HepG2 (cell line): ENCODE results near the gene FGFR1OP2. TPM values are rescaled to one million over a fixed set of nuclear protein-coding genes. Genes with fewer than 3 reads are reported as not detected.

Source experiments
- ARNT2 ChIP-seq: sonication (generic); formaldehyde crosslinking; IDR thresholded peaks from 2 replicates; pipeline ENCODE4 v1.8.0; 2022; ENCODE audit warnings: mild to moderate bottlenecking, low read depth, missing genetic modification reagents, moderate library complexity
- HNF1B ChIP-seq: sonication (generic); formaldehyde crosslinking; IDR thresholded peaks from 2 replicates; pipeline ENCODE4 v1.5.1; 2020; ENCODE audit warnings: mild to moderate bottlenecking, moderate library complexity, missing genetic modification reagents
- ONECUT2 ChIP-seq: sonication (generic); formaldehyde crosslinking; IDR thresholded peaks from 2 replicates; pipeline ENCODE4 v1.4.0; 2020; ENCODE audit warnings: missing genetic modification reagents
- ZBTB26 ChIP-seq: IDR thresholded peaks from 2 replicates; pipeline ENCODE4 v1.6.1; 2016; ENCODE audit warnings: missing compliant biosample characterization, missing genetic modification reagents, borderline replicate concordance
- ZBTB3 ChIP-seq: sonication (generic); formaldehyde crosslinking; IDR thresholded peaks from 2 replicates; pipeline ENCODE4 v1.4.0; 2020; ENCODE audit warnings: low read depth, mild to moderate bottlenecking, moderate library complexity, missing genetic modification reagents, borderline replicate concordance
- ZNF142 ChIP-seq: sonication (generic); formaldehyde crosslinking; IDR thresholded peaks from 2 replicates; pipeline ENCODE4 v1.4.0; 2020; ENCODE audit warnings: missing genetic modification reagents
- ZNF547 ChIP-seq: sonication (generic); formaldehyde crosslinking; IDR thresholded peaks from 2 replicates; pipeline ENCODE4 v1.5.1; 2020; ENCODE audit warnings: mild to moderate bottlenecking, missing genetic modification reagents
- ZNF670 ChIP-seq: sonication (generic); formaldehyde crosslinking; IDR thresholded peaks from 2 replicates; pipeline ENCODE4 v1.8.0; 2022; ENCODE audit warnings: mild to moderate bottlenecking, missing genetic modification reagents, borderline replicate concordance
- ZNF775 ChIP-seq: sonication (generic); formaldehyde crosslinking; IDR thresholded peaks from 2 replicates; pipeline ENCODE4 v1.4.0; 2020; ENCODE audit warnings: missing genetic modification reagents, mild to moderate bottlenecking, moderate library complexity, borderline replicate concordance
- ZSCAN29 ChIP-seq: sonication (generic); formaldehyde crosslinking; conservative IDR thresholded peaks from 2 replicates; pipeline ENCODE4 v1.4.0; 2020; ENCODE audit warnings: mild to moderate bottlenecking, missing genetic modification reagents
- polyA plus RNA-seq, 8 experiments: library from polyadenylated mRNA; depleted of rRNA in 3 of 8; stranded (reverse) in 7 of 8; unstranded in 1 of 8; fragments of >200 nt; fragmentation: Illumina TruSeq in 4 of 8; extraction: Trizol in 4 of 8; gene quantifications; 2 replicates each; pipeline versions ENCODE4 v1.2.1 to v1.2.3, GENCODE V29; 2011 to 2016; ENCODE audit warnings: low read depth in 4 of 8, missing spikeins in 1 of 8, mixed read lengths in 1 of 8; ENCODE audit not compliant: insufficient read depth in 1 of 8
- total RNA-seq, 5 experiments: library from RNA; depleted of rRNA; stranded (reverse); fragments of >200 nt; fragmentation: Illumina TruSeq; extraction: Trizol; gene quantifications; 2 replicates each; pipeline ENCODE4 v1.2.3, GENCODE V29; 2016; ENCODE audit warnings: low read depth in 1 of 5
- TF ChIP-seq, protein P1 (sequence below): sonication (generic); formaldehyde crosslinking; IDR thresholded peaks from 2 replicates; pipeline ENCODE4 v1.4.0; 2020; ENCODE audit warnings: missing genetic modification reagents, borderline replicate concordance
- TF ChIP-seq, protein P2 (sequence below), 2 experiments: sonication (generic) in 1 of 2; formaldehyde crosslinking in 1 of 2; IDR thresholded peaks; 2 replicates each; pipeline versions ENCODE4 v1.4.0 to v1.6.1; 2018 to 2020; ENCODE audit warnings: missing genetic modification reagents in 2 of 2, borderline replicate concordance in 1 of 2, low read depth in 1 of 2, mild to moderate bottlenecking in 1 of 2, missing biosample characterization in 1 of 2

FGFR1OP2 gene
- total and polyA plus RNA-seq, 2 of the 13 experiments (the other 11 are each of a cell fraction or from before 2014, with no cell fraction given) = 18.3 to 38.1 TPM

- TF ChIP-seq ZNF142 (CRISPR knock-in tag) (no peak), ONECUT2 (CRISPR knock-in tag) (no peak), ARNT2 (CRISPR knock-in tag) (no peak), ZNF547 (no peak), ZNF670 (CRISPR knock-in tag) (no peak), ZBTB3 (no peak), ZBTB26 (CRISPR knock-in tag) (no peak), HNF1B (CRISPR knock-in tag) (no peak), ZSCAN29 (no peak), ZNF775 (CRISPR knock-in tag) (no peak)
- TF ChIP-seq, protein P1, sequence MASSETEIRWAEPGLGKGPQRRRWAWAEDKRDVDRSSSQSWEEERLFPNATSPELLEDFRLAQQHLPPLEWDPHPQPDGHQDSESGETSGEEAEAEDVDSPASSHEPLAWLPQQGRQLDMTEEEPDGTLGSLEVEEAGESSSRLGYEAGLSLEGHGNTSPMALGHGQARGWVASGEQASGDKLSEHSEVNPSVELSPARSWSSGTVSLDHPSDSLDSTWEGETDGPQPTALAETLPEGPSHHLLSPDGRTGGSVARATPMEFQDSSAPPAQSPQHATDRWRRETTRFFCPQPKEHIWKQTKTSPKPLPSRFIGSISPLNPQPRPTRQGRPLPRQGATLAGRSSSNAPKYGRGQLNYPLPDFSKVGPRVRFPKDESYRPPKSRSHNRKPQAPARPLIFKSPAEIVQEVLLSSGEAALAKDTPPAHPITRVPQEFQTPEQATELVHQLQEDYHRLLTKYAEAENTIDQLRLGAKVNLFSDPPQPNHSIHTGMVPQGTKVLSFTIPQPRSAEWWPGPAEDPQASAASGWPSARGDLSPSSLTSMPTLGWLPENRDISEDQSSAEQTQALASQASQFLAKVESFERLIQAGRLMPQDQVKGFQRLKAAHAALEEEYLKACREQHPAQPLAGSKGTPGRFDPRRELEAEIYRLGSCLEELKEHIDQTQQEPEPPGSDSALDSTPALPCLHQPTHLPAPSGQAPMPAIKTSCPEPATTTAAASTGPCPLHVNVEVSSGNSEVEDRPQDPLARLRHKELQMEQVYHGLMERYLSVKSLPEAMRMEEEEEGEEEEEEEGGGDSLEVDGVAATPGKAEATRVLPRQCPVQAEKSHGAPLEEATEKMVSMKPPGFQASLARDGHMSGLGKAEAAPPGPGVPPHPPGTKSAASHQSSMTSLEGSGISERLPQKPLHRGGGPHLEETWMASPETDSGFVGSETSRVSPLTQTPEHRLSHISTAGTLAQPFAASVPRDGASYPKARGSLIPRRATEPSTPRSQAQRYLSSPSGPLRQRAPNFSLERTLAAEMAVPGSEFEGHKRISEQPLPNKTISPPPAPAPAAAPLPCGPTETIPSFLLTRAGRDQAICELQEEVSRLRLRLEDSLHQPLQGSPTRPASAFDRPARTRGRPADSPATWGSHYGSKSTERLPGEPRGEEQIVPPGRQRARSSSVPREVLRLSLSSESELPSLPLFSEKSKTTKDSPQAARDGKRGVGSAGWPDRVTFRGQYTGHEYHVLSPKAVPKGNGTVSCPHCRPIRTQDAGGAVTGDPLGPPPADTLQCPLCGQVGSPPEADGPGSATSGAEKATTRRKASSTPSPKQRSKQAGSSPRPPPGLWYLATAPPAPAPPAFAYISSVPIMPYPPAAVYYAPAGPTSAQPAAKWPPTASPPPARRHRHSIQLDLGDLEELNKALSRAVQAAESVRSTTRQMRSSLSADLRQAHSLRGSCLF = no peak
- TF ChIP-seq, protein P2, sequence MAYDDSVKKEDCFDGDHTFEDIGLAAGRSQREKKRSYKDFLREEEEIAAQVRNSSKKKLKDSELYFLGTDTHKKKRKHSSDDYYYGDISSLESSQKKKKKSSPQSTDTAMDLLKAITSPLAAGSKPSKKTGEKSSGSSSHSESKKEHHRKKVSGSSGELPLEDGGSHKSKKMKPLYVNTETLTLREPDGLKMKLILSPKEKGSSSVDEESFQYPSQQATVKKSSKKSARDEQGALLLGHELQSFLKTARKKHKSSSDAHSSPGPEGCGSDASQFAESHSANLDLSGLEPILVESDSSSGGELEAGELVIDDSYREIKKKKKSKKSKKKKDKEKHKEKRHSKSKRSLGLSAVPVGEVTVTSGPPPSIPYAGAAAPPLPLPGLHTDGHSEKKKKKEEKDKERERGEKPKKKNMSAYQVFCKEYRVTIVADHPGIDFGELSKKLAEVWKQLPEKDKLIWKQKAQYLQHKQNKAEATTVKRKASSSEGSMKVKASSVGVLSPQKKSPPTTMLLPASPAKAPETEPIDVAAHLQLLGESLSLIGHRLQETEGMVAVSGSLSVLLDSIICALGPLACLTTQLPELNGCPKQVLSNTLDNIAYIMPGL (CRISPR knock-in tag; IDR thresholded peaks at IDR 0.05; ENCODE audit: borderline replicate concordance in 1 of 2, low read depth in 1 of 2) = no peak
Measured at GRCh38 chr12:27009881-27010301, 71.6 kb downstream of the FGFR1OP2 start (continued).
